H1 (cell line): ENCODE data around the gene TCIRG1. TPM values are rescaled to one million over a fixed set of nuclear protein-coding genes. Genes with fewer than 3 reads are reported as not detected.
A peak's percentile ranks its signal among the peaks of the same experiment; 100 is the strongest.

Source experiments
- CTCF ChIA-PET: fragments of 300-600 bp; sonication (Branson Sonifier 250); formaldehyde crosslinking; loops from one replicate; lab custom pipeline; 2021; ENCODE audit not compliant: partially characterized antibody; lab: Charles Lee
- POLR2A ChIA-PET: fragments of 300-600 bp; sonication (Branson Sonifier 250); formaldehyde crosslinking; loops from one replicate; lab custom pipeline; 2021; ENCODE audit warnings: inconsistent platforms; ENCODE audit not compliant: partially characterized antibody; lab: Charles Lee
- DNase-seq, 2 experiments: peaks; one replicate each; pipeline versions ENCODE4 v3.0.0 to v3.0.0-alpha.2; 2010 to 2022; ENCODE audit warnings: low spot score in 2 of 2, low read depth in 1 of 2, mixed read lengths in 1 of 2
- FAIRE-seq: peaks from 2 replicates; lab custom pipeline; 2011; peaks lifted over from hg19 to GRCh38; lab: Jason Lieb, UNC
- H2AFZ ChIP-seq: 2 replicates; pipeline ENCODE4 v1.8.1; 2012; ENCODE audit warnings: low read length, inconsistent platforms
- H2AK5ac ChIP-seq: 2 replicates; pipeline ENCODE4 v1.6.1; 2013; ENCODE audit warnings: low read depth, low read length
- H2BK120ac ChIP-seq: replicated peaks from 2 replicates; pipeline ENCODE3; 2013; ENCODE audit warnings: low read depth, low read length, inconsistent platforms
- H2BK12ac ChIP-seq: 2 replicates; pipeline ENCODE4 v1.6.1; 2013; ENCODE audit warnings: low read depth, low read length
- H2BK15ac ChIP-seq: 2 replicates; pipeline ENCODE4 v1.6.1; 2013; ENCODE audit warnings: low read length
- H2BK20ac ChIP-seq: 2 replicates; pipeline ENCODE4 v1.6.1; 2013; ENCODE audit warnings: low read length
- H2BK5ac ChIP-seq: 2 replicates; pipeline ENCODE4 v1.6.1; 2013; ENCODE audit warnings: low read depth, low read length
- H3K14ac ChIP-seq: 2 replicates; pipeline ENCODE4 v1.6.1; 2013; ENCODE audit warnings: inconsistent platforms; ENCODE audit not compliant: insufficient read length
- H3K18ac ChIP-seq: 2 replicates; pipeline ENCODE4 v1.6.1; 2013; ENCODE audit warnings: low read length; ENCODE audit errors: extremely low read depth
- H3K23ac ChIP-seq: 2 replicates; pipeline ENCODE4 v1.6.1; 2013; ENCODE audit warnings: inconsistent platforms; ENCODE audit not compliant: insufficient read length
- H3K23me2 ChIP-seq: 2 replicates; pipeline ENCODE4 v1.6.1; 2013; ENCODE audit warnings: low read depth, low read length
- H3K27ac ChIP-seq: 2 replicates; pipeline ENCODE4 v1.6.1; 2011; ENCODE audit warnings: low read depth, low read length, inconsistent platforms
- H3K27me3 ChIP-seq, 4 experiments: replicated peaks in 1 of 4; 1 replicate in 1 of 4; 2 replicates in 3 of 4; pipeline versions ENCODE4 v1.6.1 to v1.8.1; 2011 to 2013; ENCODE audit warnings: low read length in 3 of 4, mild to moderate bottlenecking in 3 of 4, inconsistent platforms in 2 of 4, mixed read lengths in 2 of 4, moderate library complexity in 1 of 4; ENCODE audit not compliant: control insufficient read depth in 3 of 4, insufficient read depth in 3 of 4; ENCODE audit errors: extremely low read depth in 1 of 4
- H3K36me3 ChIP-seq, 4 experiments: 2 replicates each; pipeline versions ENCODE4 v1.6.1 to v1.8.1; 2011 to 2013; ENCODE audit warnings: mild to moderate bottlenecking in 4 of 4, low read length in 3 of 4, moderate library complexity in 2 of 4, control low read depth in 1 of 4, inconsistent platforms in 1 of 4; ENCODE audit not compliant: insufficient read depth in 4 of 4, control insufficient read depth in 2 of 4
- H3K4ac ChIP-seq: replicated peaks from 2 replicates; pipeline ENCODE3; 2013; ENCODE audit warnings: low read length, low read depth, mixed read lengths, inconsistent platforms; ENCODE audit not compliant: insufficient read length
- H3K4me1 ChIP-seq, 4 experiments: replicated peaks in 1 of 4; 1 replicate in 1 of 4; 2 replicates in 3 of 4; pipeline versions ENCODE4 v1.6.1 to v1.8.1; 2011 to 2013; ENCODE audit warnings: low read length in 3 of 4, inconsistent platforms in 2 of 4, mixed read lengths in 1 of 4; ENCODE audit not compliant: insufficient read depth in 4 of 4, control insufficient read depth in 3 of 4
- H3K4me2 ChIP-seq, 2 experiments: 2 replicates each; pipeline versions ENCODE4 v1.6.1 to v1.8.1; 2011 to 2013; ENCODE audit warnings: low read depth in 2 of 2, low read length in 2 of 2, control low read depth in 1 of 2, inconsistent platforms in 1 of 2, mild to moderate bottlenecking in 1 of 2; ENCODE audit not compliant: insufficient read depth in 1 of 2
- H3K4me3 ChIP-seq, 4 experiments: fragments of 200-600, 300-600 bp in 1 of 4; sonication (generic), shearing (Covaris generic), sonication (Bioruptor Twin) in 1 of 4; 2 replicates each; pipeline versions ENCODE4 v1.5.1 to v1.8.1; 2011 to 2016; ENCODE audit warnings: low read length in 4 of 4, low read depth in 3 of 4, control low read depth in 2 of 4, inconsistent platforms in 2 of 4, mild to moderate bottlenecking in 2 of 4, mixed read lengths in 1 of 4, moderate library complexity in 1 of 4; ENCODE audit not compliant: insufficient read depth in 2 of 4; ENCODE audit errors: extremely low read depth in 1 of 4
- H3K56ac ChIP-seq: replicated peaks from 2 replicates; pipeline ENCODE3; 2013; ENCODE audit warnings: low read depth, mild to moderate bottlenecking, mixed read lengths, low read length, inconsistent platforms; ENCODE audit not compliant: insufficient read length
- H3K79me1 ChIP-seq: 2 replicates; pipeline ENCODE4 v1.6.1; 2013; ENCODE audit warnings: low read depth, low read length, control low read depth
- H3K79me2 ChIP-seq, 2 experiments: 2 replicates each; pipeline versions ENCODE4 v1.6.1 to v1.8.1; 2012 to 2013; ENCODE audit warnings: low read length in 2 of 2, mild to moderate bottlenecking in 2 of 2, inconsistent platforms in 1 of 2; ENCODE audit not compliant: insufficient read depth in 2 of 2, control insufficient read depth in 1 of 2
- H3K9ac ChIP-seq, 4 experiments: replicated peaks in 1 of 4; 1 replicate in 1 of 4; 2 replicates in 3 of 4; pipeline versions ENCODE4 v1.6.1 to v1.8.1; 2011 to 2013; ENCODE audit warnings: low read depth in 3 of 4, low read length in 3 of 4, control low read depth in 2 of 4, mild to moderate bottlenecking in 2 of 4, moderate library complexity in 2 of 4, inconsistent platforms in 1 of 4; ENCODE audit errors: extremely low read depth in 1 of 4
- H3K9me3 ChIP-seq, 2 experiments: 2 replicates each; pipeline versions ENCODE4 v1.6.1 to v1.8.1; 2012 to 2013; ENCODE audit warnings: mild to moderate bottlenecking in 2 of 2, moderate library complexity in 2 of 2, control low read depth in 1 of 2, inconsistent platforms in 1 of 2, low read depth in 1 of 2, low read length in 1 of 2, mixed read lengths in 1 of 2; ENCODE audit not compliant: insufficient read depth in 2 of 2
- H4K20me1 ChIP-seq, 2 experiments: replicated peaks in 1 of 2; 2 replicates each; pipeline versions ENCODE3 to v1.8.1; 2011 to 2013; ENCODE audit warnings: inconsistent platforms in 2 of 2, low read length in 2 of 2, mild to moderate bottlenecking in 1 of 2; ENCODE audit not compliant: insufficient read depth in 2 of 2, control insufficient read depth in 1 of 2
- H4K5ac ChIP-seq: 2 replicates; pipeline ENCODE4 v1.6.1; 2013; ENCODE audit warnings: low read length, low read depth, mixed read lengths, inconsistent platforms; ENCODE audit not compliant: insufficient read length
- H4K8ac ChIP-seq: 2 replicates; pipeline ENCODE4 v1.8.0; 2013; ENCODE audit warnings: mild to moderate bottlenecking, moderate library complexity, low read length, inconsistent platforms; ENCODE audit not compliant: insufficient read depth; ENCODE audit errors: extremely low read depth
- H4K91ac ChIP-seq: replicated peaks from 2 replicates; pipeline ENCODE3; 2013; ENCODE audit warnings: low read length, mixed read lengths, inconsistent platforms; ENCODE audit not compliant: insufficient read length
- HDAC6 ChIP-seq: IDR thresholded peaks from one replicate; pipeline ENCODE4 v1.7.1; 2012; ENCODE audit warnings: low read depth, mild to moderate bottlenecking, inconsistent platforms, low read length, moderate library complexity
- NRF1 ChIP-seq: IDR thresholded peaks from 2 replicates; pipeline ENCODE4 v1.6.1; 2011; ENCODE audit warnings: mild to moderate bottlenecking, low read depth, low read length, improper control_type of control experiment
- SAP30 ChIP-seq: fragments of 300-600 bp; sonication (generic); IDR thresholded peaks from 2 replicates; pipeline ENCODE4 v1.7.1; 2012; ENCODE audit warnings: low read length, moderate library complexity, mild to moderate bottlenecking, inconsistent platforms; ENCODE audit not compliant: insufficient read depth, insufficient replicate concordance
- SIRT6 ChIP-seq: IDR thresholded peaks from one replicate; pipeline ENCODE4 v1.7.1; 2012; ENCODE audit warnings: low read length, inconsistent platforms
- SP2 ChIP-seq: IDR thresholded peaks from 2 replicates; pipeline ENCODE4 v1.6.1; 2012; ENCODE audit warnings: mild to moderate bottlenecking, low read length, inconsistent platforms
- WGBS, 2 experiments: shearing (Covaris generic) in 1 of 2; methylation state at CpG; one replicate each; pipeline versions ENCODE4 v1.1.6 to v1.1.7; 2013 to 2015; ENCODE audit warnings: low lambda C conversion rate in 2 of 2, mixed read lengths in 2 of 2, inconsistent platforms in 1 of 2, low coverage in 1 of 2, missing lambda C conversion rate in 1 of 2; ENCODE audit not compliant: insufficient replicate concordance in 2 of 2, insufficient coverage in 1 of 2, insufficient read length in 1 of 2; ENCODE audit errors: extremely low coverage in 1 of 2, missing lambda C conversion rate in 1 of 2; 5-methylcytosine and 5-hydroxymethylcytosine counted together
- polyA plus RNA-seq, 7 experiments: library from polyadenylated mRNA; depleted of rRNA in 3 of 7; stranded (reverse) in 5 of 7; unstranded in 2 of 7; fragments of >200 nt in 5 of 7; fragments of 200-250 nt in 2 of 7; gene quantifications; 1 replicate in 5 of 7; 2 replicates in 1 of 7; 4 replicates in 1 of 7; pipeline versions ENCODE4 v1.2.1 to v1.2.3, GENCODE V29; 2011 to 2013; ENCODE audit warnings: missing spikeins in 2 of 7, mixed read lengths in 2 of 7
- total RNA-seq: library from RNA; stranded (reverse); fragmentation: NEBNext Ultra II Directional; extraction: Animal tissue kit (Norgen Biotek cat#: 25700); gene quantifications from 2 replicates; pipeline ENCODE4 v1.2.1, GENCODE V29; 2021

Gene TCIRG1
- total and polyA plus RNA-seq, 2 of the 8 experiments (the other 6 are each of a cell fraction or from before 2014, with no cell fraction given), result 25.3 to 39.6 TPM

DNA sequence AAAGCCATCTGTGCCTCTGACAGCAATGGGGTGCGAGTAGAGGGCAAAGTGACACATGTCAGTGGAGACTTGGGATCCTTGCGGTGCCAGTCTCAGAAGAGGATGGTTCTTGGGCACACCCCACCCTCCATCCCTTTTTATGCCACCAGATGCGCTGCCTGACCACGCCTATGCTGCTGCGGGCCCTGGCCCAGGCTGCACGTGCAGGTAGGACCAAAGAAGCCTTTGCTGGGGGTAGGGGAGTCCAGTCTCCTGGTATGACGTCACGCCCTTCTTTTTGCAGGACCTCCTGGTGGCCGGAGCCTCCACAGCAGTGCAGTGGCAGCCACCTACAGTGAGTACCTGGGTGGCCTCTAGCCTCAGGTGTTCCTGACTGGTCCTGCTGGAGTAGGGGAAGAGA, 6.8 kb upstream of the TCIRG1 start:
- Histone ChIP-seq H3K36me3 (peaks cover 4 to 17% (median 15%) of the 10 kb centered on the region in 4 experiments), H3K27ac (no peak overlapping the region), H2BK5ac (no peak overlapping the region), H3K27me3 (no peaks in the 10 kb centered on the region), H3K18ac (no peak overlapping the region), H2AFZ (no peak overlapping the region), H3K4me3 (no peak overlapping the region), H2AK5ac (no peak overlapping the region), H2BK12ac (no peak overlapping the region), H2BK20ac (no peak overlapping the region), H3K4me1 (peaks cover 0 to 8% (median 6%) of the 10 kb centered on the region in 4 experiments; a peak in 5 of 7 replicates), H2BK15ac (no peak overlapping the region), H4K5ac (no peak overlapping the region), H3K9me3 (no peaks in the 10 kb centered on the region), H3K56ac (no peak overlapping the region), H3K14ac (no peak overlapping the region), H4K91ac (no peak overlapping the region), H4K8ac (no peak overlapping the region), H3K79me1 (peaks cover 10% of the 10 kb centered on the region), H4K20me1 (peaks cover 0 to 5% of the 10 kb centered on the region in 2 experiments), H3K4ac (no peak overlapping the region), H2BK120ac (no peak overlapping the region), H3K9ac (0 out of 7 replicates have a peak overlapping the region, but pooled peaks of 1 of the 4 experiments have one; percentile 6), H3K79me2 (peaks cover 0 to 22% of the 10 kb centered on the region in 2 experiments; a peak in 2 of 4 replicates), H3K4me2 (peak overlapping the region; percentile 76 to 86; a peak in 2 of 4 replicates), H3K23me2 (peaks cover 3% of the 10 kb centered on the region; the same call in 1 of the 2 replicates), H3K23ac (no peak overlapping the region)
- no peak for DNase-seq
- TF ChIP-seq SP2 (no peak), HDAC6 (no peak), SIRT6 (no peak), SAP30 (no peak), NRF1 (no peak)
- ChIA-PET POLR2A (interaction anchor here (1.8 to 16.6 kb wide), 3 partner anchors 10 to 21 kb away, joined by 6 to 183 read pairs (median 24); no protein-coding TSS in a partner anchor), CTCF (interaction anchor here (1.2 to 1.3 kb wide), 2 partner anchors 11 to 23 kb away, joined by 3 to 5 read pairs; no protein-coding TSS in a partner anchor)
- no peak for FAIRE-seq
- 82% methylated on average over 9 of the region's 9 CpGs; no CpG with 5 or more reads in 1 of the 2 experiments for WGBS, 2 experiments
